ENCODE results near the gene USB1.

USB1 gene

GRCh38 chr16:58051296-58051695 lies 50.1 kb downstream of the USB1 start:
- no peak for DNase-seq (ENCODE audit: low read depth)
- TF ChIP-seq, protein P1, sequence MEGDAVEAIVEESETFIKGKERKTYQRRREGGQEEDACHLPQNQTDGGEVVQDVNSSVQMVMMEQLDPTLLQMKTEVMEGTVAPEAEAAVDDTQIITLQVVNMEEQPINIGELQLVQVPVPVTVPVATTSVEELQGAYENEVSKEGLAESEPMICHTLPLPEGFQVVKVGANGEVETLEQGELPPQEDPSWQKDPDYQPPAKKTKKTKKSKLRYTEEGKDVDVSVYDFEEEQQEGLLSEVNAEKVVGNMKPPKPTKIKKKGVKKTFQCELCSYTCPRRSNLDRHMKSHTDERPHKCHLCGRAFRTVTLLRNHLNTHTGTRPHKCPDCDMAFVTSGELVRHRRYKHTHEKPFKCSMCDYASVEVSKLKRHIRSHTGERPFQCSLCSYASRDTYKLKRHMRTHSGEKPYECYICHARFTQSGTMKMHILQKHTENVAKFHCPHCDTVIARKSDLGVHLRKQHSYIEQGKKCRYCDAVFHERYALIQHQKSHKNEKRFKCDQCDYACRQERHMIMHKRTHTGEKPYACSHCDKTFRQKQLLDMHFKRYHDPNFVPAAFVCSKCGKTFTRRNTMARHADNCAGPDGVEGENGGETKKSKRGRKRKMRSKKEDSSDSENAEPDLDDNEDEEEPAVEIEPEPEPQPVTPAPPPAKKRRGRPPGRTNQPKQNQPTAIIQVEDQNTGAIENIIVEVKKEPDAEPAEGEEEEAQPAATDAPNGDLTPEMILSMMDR (conservative IDR thresholded peaks at IDR 0.05; ENCODE audit: low read length): no peak
- no peak overlapping the region for H3K4me3 ChIP-seq (ENCODE audit: low read length)

- TF ChIP-seq, protein P1 (conservative IDR thresholded peaks at IDR 0.05; ENCODE audit: low read length): no peak
- no peak overlapping the region for H3K4me3 ChIP-seq (ENCODE audit: low read length)
- DNase-seq (ENCODE audit: low read depth): no peak
These were observed 50.8 kb downstream of the USB1 start for GRCh38 chr16:58051821-58052603.

- TF ChIP-seq, protein P1 (conservative IDR thresholded peaks at IDR 0.05; ENCODE audit: low read length): no peak
- no peak overlapping the region for H3K4me3 ChIP-seq (ENCODE audit: low read length)
- DNase-seq (ENCODE audit: low read depth): no peak
These were observed 52.4 kb downstream of the USB1 start for GRCh38 chr16:58053682-58054005.

GRCh38 chr16:58054289-58054688 lies 53.1 kb downstream of the USB1 start:
- DNase-seq (ENCODE audit: low read depth): no peak
- no peak overlapping the region for H3K4me3 ChIP-seq (ENCODE audit: low read length)
- TF ChIP-seq, protein P1 (conservative IDR thresholded peaks at IDR 0.05; ENCODE audit: low read length): no peak

- TF ChIP-seq, protein P1 (conservative IDR thresholded peaks at IDR 0.05; ENCODE audit: low read length): no peak
- DNase-seq (ENCODE audit: low read depth): no peak
- no peak overlapping the region for H3K4me3 ChIP-seq (ENCODE audit: low read length)
These were observed 55.4 kb downstream of the USB1 start for GRCh38 chr16:58056580-58056979.

DNA sequence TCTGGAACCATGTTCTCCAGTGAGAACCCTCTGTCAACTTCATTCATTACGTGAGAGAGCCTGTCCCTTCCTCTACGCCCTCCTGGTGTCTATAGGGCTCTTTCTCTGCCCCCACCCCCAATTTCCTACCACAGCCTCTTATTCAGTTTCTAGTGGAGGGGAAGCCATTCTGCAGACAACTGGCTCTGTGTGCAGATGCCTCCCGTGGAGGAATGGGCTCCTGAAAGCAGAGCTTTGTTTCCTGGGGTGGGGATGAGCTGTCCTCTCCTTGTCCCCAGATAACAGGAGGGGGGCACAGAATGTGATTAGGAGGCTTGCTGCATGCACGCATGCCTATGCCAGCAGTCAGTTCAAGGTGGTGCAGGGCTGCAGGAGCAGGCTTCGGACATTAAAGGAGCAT lies 55.9 kb downstream of the USB1 start:
- DNase-seq (ENCODE audit: low read depth): no peak
- TF ChIP-seq, protein P1 (conservative IDR thresholded peaks at IDR 0.05; ENCODE audit: low read length): no peak
- H3K4me3 ChIP-seq (ENCODE audit: low read length): no peak overlapping the region

- TF ChIP-seq, protein P1 (conservative IDR thresholded peaks at IDR 0.05; ENCODE audit: low read length): no peak
- DNase-seq (ENCODE audit: low read depth): no peak
- no peak overlapping the region for H3K4me3 ChIP-seq (ENCODE audit: low read length)
These were observed 56.6 kb downstream of the USB1 start for GRCh38 chr16:58057784-58058183.
